ENCODE data around the gene UPF1.
"Not testable (repeated sequence)": the region's sequence is repeated elsewhere in the genome, so short reads cannot be mapped to it uniquely, and the experiment has no call there.

UPF1 gene

DNA sequence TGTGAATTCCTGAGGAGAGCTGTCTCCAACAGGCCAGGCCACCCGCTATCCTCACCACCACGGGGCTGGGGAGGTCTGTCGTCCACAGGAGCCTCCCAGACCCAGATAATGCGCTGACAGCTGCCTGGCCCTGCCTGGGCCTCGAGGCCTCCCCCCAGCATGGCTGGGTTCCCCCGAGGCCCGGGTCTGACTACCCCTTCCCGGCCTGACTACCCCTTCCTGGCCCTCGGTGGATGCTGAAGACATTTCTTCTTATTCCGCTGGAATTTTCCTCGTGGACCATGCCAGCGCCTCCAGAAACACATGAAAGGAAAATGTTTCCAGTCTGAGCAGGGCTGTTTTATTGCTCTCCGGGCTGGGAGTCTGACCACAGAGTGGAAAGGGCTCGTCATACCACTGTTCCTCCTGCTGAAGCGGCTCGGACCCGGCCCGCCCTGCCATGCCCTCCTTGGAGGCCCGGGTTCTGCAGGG lies 23.9 kb upstream of the UPF1 start:
- peak; percentile 77 for DNase-seq (ENCODE audit: low read depth)
- TF ChIP-seq CTCF (conservative IDR thresholded peaks at IDR 0.05; ENCODE audit: low read length): no peak
- H3K4me3 ChIP-seq (ENCODE audit: low read length): no peak overlapping the region

GRCh38 chr19:18809149-18809868 lies 22.4 kb upstream of the UPF1 start:
- no peak for TF ChIP-seq CTCF (conservative IDR thresholded peaks at IDR 0.05; ENCODE audit: low read length)
- DNase-seq (ENCODE audit: low read depth): peak; percentile 96
- H3K4me3 ChIP-seq (ENCODE audit: low read length): no peak overlapping the region

GRCh38 chr19:18811638-18812037 lies 20.1 kb upstream of the UPF1 start:
- DNase-seq (ENCODE audit: low read depth); H3K4me3 ChIP-seq (ENCODE audit: low read length): not testable (repeated sequence)

DNA sequence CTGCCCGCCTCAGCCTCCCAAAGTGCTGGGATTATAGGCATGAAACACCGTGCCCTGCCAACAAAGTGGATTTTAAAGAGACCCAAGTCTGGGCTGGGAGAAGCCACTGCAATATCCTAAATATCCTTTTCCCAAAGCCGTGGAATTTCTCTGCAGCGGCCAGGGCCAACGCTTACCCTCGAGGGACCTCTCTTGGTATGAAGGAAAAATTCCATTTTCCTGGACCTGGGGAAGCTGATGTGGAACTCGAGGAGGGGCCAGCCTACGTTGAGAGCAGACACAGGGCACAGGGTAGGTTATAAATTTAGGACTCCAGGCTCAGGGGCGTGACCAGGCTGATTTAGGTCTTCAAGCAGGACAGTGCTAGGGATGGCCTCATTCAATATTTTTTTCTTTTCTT lies 17.7 kb upstream of the UPF1 start:
- no peak overlapping the region for H3K4me3 ChIP-seq (ENCODE audit: low read length)
- peak; percentile 66 for DNase-seq (ENCODE audit: low read depth)
- TF ChIP-seq CTCF (conservative IDR thresholded peaks at IDR 0.05; ENCODE audit: low read length): peak; percentile 39

- no peak for DNase-seq (ENCODE audit: low read depth)
- TF ChIP-seq CTCF (conservative IDR thresholded peaks at IDR 0.05; ENCODE audit: low read length): no peak
- no peak overlapping the region for H3K4me3 ChIP-seq (ENCODE audit: low read length)
Observed at GRCh38 chr19:18815673-18816072, 16.1 kb upstream of the UPF1 start.

- not testable (repeated sequence) for DNase-seq (ENCODE audit: low read depth); H3K4me3 ChIP-seq (ENCODE audit: low read length)
Observed at GRCh38 chr19:18816645-18817044, 15.1 kb upstream of the UPF1 start.

DNA sequence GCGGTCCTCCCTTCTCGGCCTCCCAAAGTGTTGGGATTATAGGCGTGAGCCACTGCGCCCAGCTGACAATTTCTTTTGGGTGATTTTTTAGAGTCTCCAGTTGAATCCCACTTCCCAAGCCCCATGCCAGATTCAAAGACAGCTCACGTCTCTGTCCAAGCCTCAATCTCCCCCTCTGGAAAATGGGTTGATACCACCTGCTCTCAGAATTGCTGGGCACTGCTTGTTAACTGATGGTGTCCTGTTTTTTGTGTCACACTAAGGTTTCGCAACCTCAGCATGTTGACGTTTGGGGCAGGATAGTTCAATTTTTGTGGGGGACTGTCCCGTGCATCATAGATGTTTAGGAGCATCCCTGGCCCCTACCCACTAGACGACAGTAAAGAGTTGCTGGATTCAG lies 14.2 kb upstream of the UPF1 start:
- TF ChIP-seq CTCF (conservative IDR thresholded peaks at IDR 0.05; ENCODE audit: low read length): no peak
- no peak overlapping the region for H3K4me3 ChIP-seq (ENCODE audit: low read length)
- DNase-seq (ENCODE audit: low read depth): no peak

GRCh38 chr19:18828786-18829185 lies 3.0 kb upstream of the UPF1 start:
- no peak for TF ChIP-seq CTCF (conservative IDR thresholded peaks at IDR 0.05; ENCODE audit: low read length)
- no peak for DNase-seq (ENCODE audit: low read depth)
- H3K4me3 ChIP-seq (ENCODE audit: low read length): no peak overlapping the region
